Measurements from ENCODE around the gene ZNF41. TPM values are rescaled to one million over a fixed set of nuclear protein-coding genes. Genes with fewer than 3 reads are reported as not detected.

The ZNF41 gene
- total and polyA plus RNA-seq, 2 donors (not counting 3 experiments of a cell fraction or from before 2014, with no cell fraction given), result 2.9 to 7.5 TPM

DNA sequence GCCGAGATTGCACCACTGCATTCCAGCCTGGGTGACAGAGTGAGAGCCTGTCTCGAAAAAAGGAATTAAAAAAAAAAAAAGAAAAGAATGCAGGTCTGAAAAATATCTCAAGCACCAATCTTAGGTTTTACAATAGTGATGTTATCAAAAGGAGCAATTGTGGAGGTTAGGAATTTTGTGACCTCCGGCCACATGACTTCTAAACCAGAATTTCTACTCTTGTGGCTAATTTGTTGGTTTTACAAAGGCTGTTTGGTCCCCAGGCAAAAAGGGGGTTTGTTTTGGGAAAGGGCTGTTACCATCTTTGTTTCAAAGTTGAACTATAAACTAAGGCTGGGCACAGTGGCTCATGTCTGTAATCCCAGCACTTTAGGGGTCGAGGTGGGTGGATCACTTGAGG lies 15.4 kb upstream of the ZNF41 start:
- no peaks in the 10 kb centered on the region for H3K9me3 ChIP-seq (replicated peaks; ENCODE audit: control insufficient read depth, insufficient read depth, low read length)
- H4K20me1 ChIP-seq (replicated peaks; ENCODE audit: control insufficient read depth, extremely low read depth, insufficient read depth, low read length), result no peaks in the 10 kb centered on the region
- no TSS peak for BruUV-seq (replicated peaks)
- H3K9me1 ChIP-seq (replicated peaks; ENCODE audit: control insufficient read depth, extremely low read depth, insufficient read depth, low read length), result no peaks in the 10 kb centered on the region
- no peak overlapping the region for H3K4me2 ChIP-seq (ENCODE audit: insufficient read depth, low read length)
- H3K4me1 ChIP-seq (ENCODE audit: control insufficient read depth, extremely low read depth, insufficient read depth, low read length), result no peaks in the 10 kb centered on the region
- ChIA-PET POLR2A (no interaction called here), CTCF (interaction anchor here (1.1 to 3.8 kb wide), 3 partner anchors 17 to 25 kb away, joined by 3 to 101 read pairs (median 9); no protein-coding TSS in a partner anchor)
- dilution Hi-C loops (cut with MboI; ENCODE audit: extremely low pct_ligation_motif_present, low sequenced_read_pairs), result no loop called here
- intact Hi-C loops (cut with micrococcal nuclease), result loop anchor here (5.0 kb wide), 1 partner anchor 144 kb away; no protein-coding TSS in a partner anchor
- no peak overlapping the region for H3K9ac ChIP-seq (replicated peaks; ENCODE audit: extremely low read depth, insufficient read depth, low read length)
- TF ChIP-seq, protein P1, sequence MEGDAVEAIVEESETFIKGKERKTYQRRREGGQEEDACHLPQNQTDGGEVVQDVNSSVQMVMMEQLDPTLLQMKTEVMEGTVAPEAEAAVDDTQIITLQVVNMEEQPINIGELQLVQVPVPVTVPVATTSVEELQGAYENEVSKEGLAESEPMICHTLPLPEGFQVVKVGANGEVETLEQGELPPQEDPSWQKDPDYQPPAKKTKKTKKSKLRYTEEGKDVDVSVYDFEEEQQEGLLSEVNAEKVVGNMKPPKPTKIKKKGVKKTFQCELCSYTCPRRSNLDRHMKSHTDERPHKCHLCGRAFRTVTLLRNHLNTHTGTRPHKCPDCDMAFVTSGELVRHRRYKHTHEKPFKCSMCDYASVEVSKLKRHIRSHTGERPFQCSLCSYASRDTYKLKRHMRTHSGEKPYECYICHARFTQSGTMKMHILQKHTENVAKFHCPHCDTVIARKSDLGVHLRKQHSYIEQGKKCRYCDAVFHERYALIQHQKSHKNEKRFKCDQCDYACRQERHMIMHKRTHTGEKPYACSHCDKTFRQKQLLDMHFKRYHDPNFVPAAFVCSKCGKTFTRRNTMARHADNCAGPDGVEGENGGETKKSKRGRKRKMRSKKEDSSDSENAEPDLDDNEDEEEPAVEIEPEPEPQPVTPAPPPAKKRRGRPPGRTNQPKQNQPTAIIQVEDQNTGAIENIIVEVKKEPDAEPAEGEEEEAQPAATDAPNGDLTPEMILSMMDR (IDR thresholded peaks at IDR 0.05; ENCODE audit: extremely low read depth in 1 of 2, insufficient read depth in 1 of 2, low read depth in 1 of 2, low read length in 2 of 2), result no peak
- no peak for TF ChIP-seq MYC (IDR thresholded peaks at IDR 0.05; ENCODE audit: low read depth, low read length)
- TF ChIP-seq POLR2A (IDR thresholded peaks at IDR 0.05; ENCODE audit: low read depth, low read length), result no peak
- no peak for TF ChIP-seq EZH2 (IDR thresholded peaks at IDR 0.05; ENCODE audit: borderline replicate concordance, low read depth, low read length, severe bottlenecking)
- no peak for TF ChIP-seq JUN (IDR thresholded peaks at IDR 0.05; ENCODE audit: borderline replicate concordance, insufficient read depth, insufficient read length, low read depth)
- TF ChIP-seq, protein P2, sequence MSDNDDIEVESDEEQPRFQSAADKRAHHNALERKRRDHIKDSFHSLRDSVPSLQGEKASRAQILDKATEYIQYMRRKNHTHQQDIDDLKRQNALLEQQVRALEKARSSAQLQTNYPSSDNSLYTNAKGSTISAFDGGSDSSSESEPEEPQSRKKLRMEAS (IDR thresholded peaks at IDR 0.05; ENCODE audit: insufficient read depth, insufficient read length), result no peak
- TF ChIP-seq FOS (IDR thresholded peaks at IDR 0.05; ENCODE audit: borderline replicate concordance, insufficient read depth, low read length), result no peak
- no peak for TF ChIP-seq GATA2 (IDR thresholded peaks at IDR 0.05; ENCODE audit: insufficient read depth, insufficient read length, low read depth, low read length)
- TF ChIP-seq POLR2AphosphoS5 (IDR thresholded peaks at IDR 0.05; ENCODE audit: insufficient read depth, low read depth, low read length), result no peak
- peaks cover 0 to 2% of the 10 kb centered on the region in 2 experiments for H3K27me3 ChIP-seq (ENCODE audit: control insufficient read depth in 2 of 2, insufficient read depth in 2 of 2, low read length in 2 of 2)
- no peak overlapping the region for H3K4me3 ChIP-seq (replicated peaks in 1 of 3; ENCODE audit: insufficient read depth in 1 of 3, low read depth in 1 of 3, low read length in 3 of 3)
- FAIRE-seq (no peak), DNase-seq (ENCODE audit: low read depth, low spot score) (no peak)
- no peaks in the 10 kb centered on the region for H3K79me2 ChIP-seq (ENCODE audit: control insufficient read depth, insufficient read depth, low read length)
- no peaks in the 10 kb centered on the region for H3K36me3 ChIP-seq (ENCODE audit: control insufficient read depth in 2 of 2, extremely low read depth in 1 of 2, insufficient read depth in 2 of 2, low read length in 2 of 2)
- H2AFZ ChIP-seq (ENCODE audit: low read depth, low read length), result no peak overlapping the region
- H3K27ac ChIP-seq (ENCODE audit: insufficient read depth, low read depth, low read length), result no peak overlapping the region
